Renal cortex interstitium (tissue), 15 donors: Measurements from ENCODE around the gene AACS. TPM values are rescaled to one million over a fixed set of nuclear protein-coding genes. Genes with fewer than 3 reads are reported as not detected.
"Not testable (repeated sequence)": the region's sequence is repeated elsewhere in the genome, so short reads cannot be mapped to it uniquely, and the experiment has no call there.

Experiments
- DNase-seq, 11 donors: peaks; one replicate each; pipeline ENCODE4 v3.0.0-alpha.2; 2013; ENCODE audit warnings: low read depth in 9 of 11, low spot score in 4 of 11; ENCODE audit errors: extremely low read depth in 1 of 11
- long read RNA-seq, 16 experiments: transcript quantifications; one replicate each; lab custom pipeline, GENCODE V29; 2026
- polyA plus RNA-seq, 3 donors: library from polyadenylated mRNA; unstranded; fragments of 120-200 nt; gene quantifications; one replicate each; pipeline ENCODE4 v1.2.1, GENCODE V29; 2013; ENCODE audit not compliant: insufficient read length in 3 of 3

Gene AACS
- 10 to 100 TPM; 21.7 to 26.2 (median 25.7) TPM for polyA plus RNA-seq
- long read RNA-seq, donor 1, partial matches to known transcripts = 0 of 1 reads
- long read RNA-seq, donor 1, other reads (novel, unspliced or antisense) = 0 of 1 reads
- long read RNA-seq, donor 2, transcript AACS-201 (18 exons, 3,316 nt) = major isoform, 5 of 5 reads
- long read RNA-seq, donor 2, partial matches to known transcripts = 0 of 5 reads
- long read RNA-seq, donor 2, other reads (novel, unspliced or antisense) = 0 of 5 reads
- long read RNA-seq, donor 3, transcript AACS-201 (18 exons, 3,316 nt) = major isoform, 6 of 6 reads
- long read RNA-seq, donor 3, partial matches to known transcripts = 0 of 6 reads
- long read RNA-seq, donor 3, other reads (novel, unspliced or antisense) = 0 of 6 reads
- long read RNA-seq, donor 4, transcript AACS-201 (18 exons, 3,316 nt) = major isoform, 5 of 5 reads
- long read RNA-seq, donor 4, partial matches to known transcripts = 0 of 5 reads
- long read RNA-seq, donor 4, other reads (novel, unspliced or antisense) = 0 of 5 reads
- long read RNA-seq, donor 5 = 0 reads
- long read RNA-seq, donor 6, partial matches to known transcripts = 0 of 2 reads
- long read RNA-seq, donor 6, other reads (novel, unspliced or antisense) = 0 of 2 reads
- long read RNA-seq, donor 7, transcript AACS-201 (18 exons, 3,316 nt) = major isoform, 6 of 6 reads
- long read RNA-seq, donor 7, partial matches to known transcripts = 0 of 6 reads
- long read RNA-seq, donor 7, other reads (novel, unspliced or antisense) = 0 of 6 reads
- long read RNA-seq, donor 8, transcript AACS-201 (18 exons, 3,316 nt) = major isoform, 6 of 11 reads
- long read RNA-seq, donor 8, partial matches to known transcripts = 5 of 11 reads
- long read RNA-seq, donor 8, other reads (novel, unspliced or antisense) = 0 of 11 reads
- long read RNA-seq, donor 9, partial matches to known transcripts = 0 of 2 reads
- long read RNA-seq, donor 9, other reads (novel, unspliced or antisense) = 0 of 2 reads
- long read RNA-seq, donor 10, partial matches to known transcripts = 0 of 2 reads
- long read RNA-seq, donor 10, other reads (novel, unspliced or antisense) = 0 of 2 reads
- long read RNA-seq, donor 11 = 0 reads
- long read RNA-seq, donor 12, partial matches to known transcripts = 0 of 1 reads
- long read RNA-seq, donor 12, other reads (novel, unspliced or antisense) = 0 of 1 reads
- long read RNA-seq, donor 13 = 0 reads
- long read RNA-seq, donor 14, partial matches to known transcripts = 0 of 4 reads
- long read RNA-seq, donor 14, other reads (novel, unspliced or antisense) = 0 of 4 reads
- long read RNA-seq, donor 15, partial matches to known transcripts = 0 of 2 reads
- long read RNA-seq, donor 15, other reads (novel, unspliced or antisense) = 0 of 2 reads
- long read RNA-seq, donor 16, transcript AACS-201 (18 exons, 3,316 nt) = major isoform, 11 of 23 reads
- long read RNA-seq, donor 16, partial matches to known transcripts = 11 of 23 reads
- long read RNA-seq, donor 16, other reads (novel, unspliced or antisense) = 0 of 23 reads

GRCh38 chr12:125065021-125065918, at the start of gene AACS:
Gene AACS, plus strand, starts transcription at chr12:125065435. Its CDS starts 150 bp downstream, at chr12:125065585.
- DNase-seq = peak; percentile 44 to 76 (median 66)

GRCh38 chr12:125015680-125016310, 49.4 kb upstream of the AACS start:
- no peak for DNase-seq

- DNase-seq = no peak
These were observed 47.4 kb upstream of the AACS start for GRCh38 chr12:125017801-125018200.

GRCh38 chr12:125018356-125018755, 46.9 kb upstream of the AACS start:
- DNase-seq = no peak

GRCh38 chr12:125021096-125021495, 44.1 kb upstream of the AACS start:
- no peak for DNase-seq

GRCh38 chr12:125021771-125022170, 43.5 kb upstream of the AACS start:
- DNase-seq = no peak

- no peak for DNase-seq
These were observed 42.2 kb upstream of the AACS start for GRCh38 chr12:125023065-125023464.

- no peak for DNase-seq
These were observed 40.2 kb upstream of the AACS start for GRCh38 chr12:125024949-125025563.

GRCh38 chr12:125025606-125026235, 39.5 kb upstream of the AACS start:
- no peak for DNase-seq

GRCh38 chr12:125028106-125028505, 37.1 kb upstream of the AACS start:
- DNase-seq = no peak

- DNase-seq = no peak
These were observed 35.4 kb upstream of the AACS start for GRCh38 chr12:125029761-125030358.

GRCh38 chr12:125031471-125031870, 33.8 kb upstream of the AACS start:
- DNase-seq = not testable (repeated sequence)

GRCh38 chr12:125032466-125033152, 32.6 kb upstream of the AACS start:
- no peak for DNase-seq

- DNase-seq = no peak
These were observed 31.9 kb upstream of the AACS start for GRCh38 chr12:125033288-125033687.

- DNase-seq = no peak
These were observed 26.1 kb upstream of the AACS start for GRCh38 chr12:125038976-125039625.
